Astrocyte (in vitro differentiated cells and primary cell): Measurements from ENCODE around the gene GPR22. TPM values are rescaled to one million over a fixed set of nuclear protein-coding genes. Genes with fewer than 3 reads are reported as not detected.

Experiments used
- DNase-seq: peaks from one replicate; pipeline ENCODE4 v3.0.0-alpha.2; 2010; ENCODE audit warnings: low read depth
- FAIRE-seq: peaks from 2 replicates; lab custom pipeline; 2011; peaks lifted over from hg19 to GRCh38; lab: Jason Lieb, UNC
- H2AFZ ChIP-seq: 2 replicates; pipeline ENCODE4 v1.6.0; 2012; ENCODE audit warnings: low read depth, low read length, inconsistent platforms
- H3K27ac ChIP-seq: 2 replicates; pipeline ENCODE4 v1.5.1; 2011; ENCODE audit warnings: low read depth, low read length, inconsistent platforms
- H3K27me3 ChIP-seq: 2 replicates; pipeline ENCODE4 v1.6.0; 2011; ENCODE audit warnings: low read length, inconsistent platforms; ENCODE audit not compliant: insufficient read depth
- H3K36me3 ChIP-seq: 2 replicates; pipeline ENCODE4 v1.5.1; 2011; ENCODE audit warnings: low read length, inconsistent platforms; ENCODE audit not compliant: insufficient read depth
- H3K4me1 ChIP-seq: 2 replicates; pipeline ENCODE4 v1.5.1; 2011; ENCODE audit warnings: low read length, inconsistent platforms; ENCODE audit not compliant: insufficient read depth
- H3K4me2 ChIP-seq: 2 replicates; pipeline ENCODE4 v1.6.0; 2012; ENCODE audit warnings: low read length, inconsistent platforms
- H3K4me3 ChIP-seq: 2 replicates; pipeline ENCODE4 v1.5.1; 2011; ENCODE audit warnings: low read depth, mild to moderate bottlenecking, low read length, inconsistent platforms; ENCODE audit not compliant: insufficient read depth
- H3K79me2 ChIP-seq: 2 replicates; pipeline ENCODE4 v1.6.0; 2012; ENCODE audit warnings: mild to moderate bottlenecking, low read length, inconsistent platforms; ENCODE audit not compliant: insufficient read depth
- H3K9ac ChIP-seq: 2 replicates; pipeline ENCODE4 v1.6.0; 2012; ENCODE audit warnings: mild to moderate bottlenecking, low read length, inconsistent platforms
- H3K9me3 ChIP-seq: 2 replicates; pipeline ENCODE4 v1.5.1; 2012; ENCODE audit warnings: low read depth, mild to moderate bottlenecking, low read length, inconsistent platforms; ENCODE audit not compliant: insufficient read depth
- H4K20me1 ChIP-seq: 2 replicates; pipeline ENCODE4 v1.6.0; 2012; ENCODE audit warnings: low read length, inconsistent platforms; ENCODE audit not compliant: insufficient read depth
- H3K27ac Mint-ChIP-seq: one replicate; pipeline ENCODE4 v1.8.0; 2021; ENCODE audit warnings: mild to moderate bottlenecking, mixed read lengths; ENCODE audit not compliant: unreplicated experiment
- H3K27me3 Mint-ChIP-seq: one replicate; pipeline ENCODE4 v1.8.0; 2021; ENCODE audit warnings: low read depth, mixed read lengths; ENCODE audit not compliant: unreplicated experiment
- H3K36me3 Mint-ChIP-seq: one replicate; pipeline ENCODE4 v1.8.0; 2021; ENCODE audit warnings: low read depth, mixed read lengths; ENCODE audit not compliant: unreplicated experiment
- H3K4me1 Mint-ChIP-seq: one replicate; pipeline ENCODE4 v1.8.0; 2021; ENCODE audit warnings: low read depth, mixed read lengths; ENCODE audit not compliant: unreplicated experiment
- H3K4me3 Mint-ChIP-seq: one replicate; pipeline ENCODE4 v1.8.0; 2021; ENCODE audit warnings: mild to moderate bottlenecking, moderate library complexity, mixed read lengths; ENCODE audit not compliant: unreplicated experiment
- H3K9me3 Mint-ChIP-seq: one replicate; pipeline ENCODE4 v1.8.0; 2021; ENCODE audit warnings: mild to moderate bottlenecking, mixed read lengths; ENCODE audit not compliant: unreplicated experiment
- EZH2 ChIP-seq: IDR thresholded peaks from 2 replicates; pipeline ENCODE4 v1.6.1; 2012; ENCODE audit warnings: mild to moderate bottlenecking, low read length, inconsistent platforms; ENCODE audit not compliant: insufficient read depth
- total RNA-seq: library from RNA; stranded (reverse); gene quantifications from 2 replicates; pipeline ENCODE4 v1.2.1, GENCODE V29; 2021
- TF ChIP-seq, protein P1 (sequence below): IDR thresholded peaks from 2 replicates; pipeline ENCODE4 v1.5.1; 2011; ENCODE audit warnings: low read depth, mild to moderate bottlenecking, inconsistent platforms, low read length, moderate library complexity; ENCODE audit not compliant: insufficient read depth

Gene GPR22
- total RNA-seq, 1 donor from 2014 or later, result not detected

DNA sequence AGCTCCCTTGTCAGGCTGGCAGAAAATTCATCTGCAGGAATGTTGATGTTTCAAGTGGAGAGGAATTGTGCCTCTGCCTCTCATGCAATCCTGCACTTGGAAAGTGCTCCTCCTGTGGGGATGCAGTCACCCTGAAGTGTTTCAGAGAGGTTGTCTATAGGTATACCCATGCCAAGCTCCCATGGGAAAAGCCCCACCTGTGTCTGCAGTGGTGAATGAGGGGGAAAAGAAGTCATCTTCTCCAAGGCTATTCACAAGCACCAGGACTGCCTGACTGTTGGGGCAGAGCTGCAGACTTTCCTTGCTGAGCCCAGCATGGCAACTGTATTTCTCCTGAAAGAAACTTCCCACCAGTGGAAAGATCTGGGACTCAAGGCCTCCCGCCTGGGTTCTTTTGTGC is 35.5 kb downstream of the GPR22 start:
- Histone ChIP-seq H4K20me1 (peaks cover 18% of the 10 kb centered on the region), H3K9ac (no peak overlapping the region), H3K9me3 (no peaks in the 10 kb centered on the region), H3K27me3 (no peaks in the 10 kb centered on the region), H3K4me3 (no peak overlapping the region), H2AFZ (no peak overlapping the region), H3K79me2 (no peaks in the 10 kb centered on the region), H3K4me2 (no peak overlapping the region), H3K27ac (no peak overlapping the region), H3K4me1 (no peaks in the 10 kb centered on the region), H3K36me3 (no peaks in the 10 kb centered on the region)
- Mint-ChIP-seq H3K27me3 (no peaks in the 10 kb centered on the region), H3K4me1 (peaks cover 10% of the 10 kb centered on the region), H3K4me3 (no peak overlapping the region), H3K9me3 (peaks cover 8% of the 10 kb centered on the region), H3K36me3 (peaks cover 11% of the 10 kb centered on the region), H3K27ac (no peak overlapping the region)
- FAIRE-seq, result no peak
- DNase-seq, result no peak
- no peak for TF ChIP-seq EZH2
- TF ChIP-seq, protein P1, sequence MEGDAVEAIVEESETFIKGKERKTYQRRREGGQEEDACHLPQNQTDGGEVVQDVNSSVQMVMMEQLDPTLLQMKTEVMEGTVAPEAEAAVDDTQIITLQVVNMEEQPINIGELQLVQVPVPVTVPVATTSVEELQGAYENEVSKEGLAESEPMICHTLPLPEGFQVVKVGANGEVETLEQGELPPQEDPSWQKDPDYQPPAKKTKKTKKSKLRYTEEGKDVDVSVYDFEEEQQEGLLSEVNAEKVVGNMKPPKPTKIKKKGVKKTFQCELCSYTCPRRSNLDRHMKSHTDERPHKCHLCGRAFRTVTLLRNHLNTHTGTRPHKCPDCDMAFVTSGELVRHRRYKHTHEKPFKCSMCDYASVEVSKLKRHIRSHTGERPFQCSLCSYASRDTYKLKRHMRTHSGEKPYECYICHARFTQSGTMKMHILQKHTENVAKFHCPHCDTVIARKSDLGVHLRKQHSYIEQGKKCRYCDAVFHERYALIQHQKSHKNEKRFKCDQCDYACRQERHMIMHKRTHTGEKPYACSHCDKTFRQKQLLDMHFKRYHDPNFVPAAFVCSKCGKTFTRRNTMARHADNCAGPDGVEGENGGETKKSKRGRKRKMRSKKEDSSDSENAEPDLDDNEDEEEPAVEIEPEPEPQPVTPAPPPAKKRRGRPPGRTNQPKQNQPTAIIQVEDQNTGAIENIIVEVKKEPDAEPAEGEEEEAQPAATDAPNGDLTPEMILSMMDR, result no peak

DNA sequence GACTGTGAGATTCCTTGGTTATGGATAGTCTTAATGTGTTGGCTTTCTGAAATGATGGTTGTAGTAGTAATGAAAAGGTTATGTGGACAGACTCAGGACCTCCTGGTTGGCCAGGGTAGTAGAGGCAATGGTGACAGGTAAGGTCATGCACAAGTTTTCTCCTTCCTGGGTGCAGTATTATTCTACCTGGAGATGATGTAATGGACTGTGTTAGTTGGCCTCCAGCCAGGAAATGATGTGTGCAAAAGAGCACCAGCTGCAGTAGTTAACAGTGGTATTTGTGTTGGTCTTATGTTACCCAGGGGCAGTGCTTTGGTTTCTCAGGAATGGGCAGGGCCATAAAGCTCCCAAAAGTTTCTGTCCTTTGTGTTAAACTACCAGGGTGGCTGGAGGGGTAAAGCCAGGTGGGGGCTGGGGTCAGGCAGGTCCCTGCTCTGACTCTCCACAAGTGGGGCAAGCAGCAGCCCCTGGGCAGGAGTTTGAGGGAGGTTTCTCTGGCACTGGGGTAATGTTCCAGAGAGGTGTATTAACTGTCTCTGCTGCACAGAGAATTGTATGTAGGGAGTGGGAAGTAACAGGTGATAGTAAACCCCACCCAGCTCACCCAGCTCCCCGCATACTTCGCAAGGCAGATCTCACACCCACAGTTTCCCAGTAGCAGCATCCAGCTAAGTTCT is 36.3 kb downstream of the GPR22 start:
- Mint-ChIP-seq H3K27me3 (no peaks in the 10 kb centered on the region), H3K27ac (no peak overlapping the region), H3K4me3 (no peak overlapping the region), H3K36me3 (peaks cover 13% of the 10 kb centered on the region), H3K9me3 (peaks cover 8% of the 10 kb centered on the region), H3K4me1 (peaks cover 10% of the 10 kb centered on the region)
- Histone ChIP-seq H3K36me3 (no peaks in the 10 kb centered on the region), H2AFZ (no peak overlapping the region), H3K4me3 (no peak overlapping the region), H3K79me2 (no peaks in the 10 kb centered on the region), H3K4me1 (no peaks in the 10 kb centered on the region), H3K9ac (no peak overlapping the region), H3K27ac (no peak overlapping the region), H3K9me3 (no peaks in the 10 kb centered on the region), H3K4me2 (no peak overlapping the region), H4K20me1 (peaks cover 18% of the 10 kb centered on the region), H3K27me3 (no peaks in the 10 kb centered on the region)
- DNase-seq (no peak), FAIRE-seq (no peak)
- TF ChIP-seq, protein P1, result no peak
- TF ChIP-seq EZH2, result no peak

DNA sequence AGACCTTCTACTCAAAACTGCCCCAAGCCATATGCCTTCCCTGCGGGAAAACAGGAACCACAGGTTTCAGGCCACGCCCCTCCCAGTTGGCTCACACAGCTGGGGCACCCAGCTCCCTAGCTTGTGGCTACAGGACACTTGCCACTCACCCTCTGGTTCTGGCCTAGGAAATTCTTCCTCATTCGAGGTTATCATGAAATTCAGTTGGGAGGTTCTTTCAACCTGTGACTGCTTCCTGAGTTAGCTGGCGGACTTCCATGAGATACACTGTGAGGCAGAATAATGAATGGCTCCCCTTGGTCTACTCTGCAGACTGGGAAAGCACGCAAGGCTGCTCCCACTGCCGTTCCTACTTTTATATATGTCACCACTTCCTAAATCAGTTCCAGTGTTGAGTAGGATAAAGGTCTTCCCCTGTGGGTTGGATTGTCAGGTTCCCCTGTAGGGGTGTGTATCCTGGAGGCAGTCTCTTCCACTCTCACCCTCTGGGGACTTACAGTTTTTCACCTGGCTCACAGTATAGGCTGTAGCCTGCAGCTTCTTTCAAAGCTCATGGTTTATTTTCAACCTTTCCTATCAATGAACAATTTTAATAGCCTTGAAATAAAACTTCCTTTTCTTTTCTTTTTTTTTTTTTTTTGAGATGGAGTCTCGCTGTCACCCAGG is 37.0 kb downstream of the GPR22 start:
- H3K9me3 Mint-ChIP-seq, result peaks cover 8% of the 10 kb centered on the region
- no peak overlapping the region for H3K27ac ChIP-seq
- H3K27ac Mint-ChIP-seq, result no peak overlapping the region
- no peak for DNase-seq
- no peaks in the 10 kb centered on the region for H3K9me3 ChIP-seq
- peaks cover 10% of the 10 kb centered on the region for H3K4me1 Mint-ChIP-seq
- H4K20me1 ChIP-seq, result peaks cover 18% of the 10 kb centered on the region
- no peak overlapping the region for H3K4me2 ChIP-seq
- no peak overlapping the region for H2AFZ ChIP-seq
- no peaks in the 10 kb centered on the region for H3K79me2 ChIP-seq
- no peaks in the 10 kb centered on the region for H3K27me3 ChIP-seq
- H3K4me3 ChIP-seq, result no peak overlapping the region
- no peaks in the 10 kb centered on the region for H3K27me3 Mint-ChIP-seq
- TF ChIP-seq, protein P1, result no peak
- TF ChIP-seq EZH2, result no peak
- FAIRE-seq, result no peak
- no peak overlapping the region for H3K9ac ChIP-seq
- no peak overlapping the region for H3K4me3 Mint-ChIP-seq
- H3K36me3 Mint-ChIP-seq, result peaks cover 13% of the 10 kb centered on the region
- no peaks in the 10 kb centered on the region for H3K4me1 ChIP-seq
- no peaks in the 10 kb centered on the region for H3K36me3 ChIP-seq
